Measurements from ENCODE around the gene FGF11. TPM values are rescaled to one million over a fixed set of nuclear protein-coding genes. Genes with fewer than 3 reads are reported as not detected.

The FGF11 gene
- total RNA-seq, 2 donors from 2014 or later, result 2.1 TPM; not detected in 1

GRCh38 chr17:7459961-7460545 is 20.7 kb downstream of the FGF11 start:
- no peak for TF ChIP-seq POLR2A (IDR thresholded peaks at IDR 0.05)
- TF ChIP-seq, protein P1, sequence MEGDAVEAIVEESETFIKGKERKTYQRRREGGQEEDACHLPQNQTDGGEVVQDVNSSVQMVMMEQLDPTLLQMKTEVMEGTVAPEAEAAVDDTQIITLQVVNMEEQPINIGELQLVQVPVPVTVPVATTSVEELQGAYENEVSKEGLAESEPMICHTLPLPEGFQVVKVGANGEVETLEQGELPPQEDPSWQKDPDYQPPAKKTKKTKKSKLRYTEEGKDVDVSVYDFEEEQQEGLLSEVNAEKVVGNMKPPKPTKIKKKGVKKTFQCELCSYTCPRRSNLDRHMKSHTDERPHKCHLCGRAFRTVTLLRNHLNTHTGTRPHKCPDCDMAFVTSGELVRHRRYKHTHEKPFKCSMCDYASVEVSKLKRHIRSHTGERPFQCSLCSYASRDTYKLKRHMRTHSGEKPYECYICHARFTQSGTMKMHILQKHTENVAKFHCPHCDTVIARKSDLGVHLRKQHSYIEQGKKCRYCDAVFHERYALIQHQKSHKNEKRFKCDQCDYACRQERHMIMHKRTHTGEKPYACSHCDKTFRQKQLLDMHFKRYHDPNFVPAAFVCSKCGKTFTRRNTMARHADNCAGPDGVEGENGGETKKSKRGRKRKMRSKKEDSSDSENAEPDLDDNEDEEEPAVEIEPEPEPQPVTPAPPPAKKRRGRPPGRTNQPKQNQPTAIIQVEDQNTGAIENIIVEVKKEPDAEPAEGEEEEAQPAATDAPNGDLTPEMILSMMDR (IDR thresholded peaks at IDR 0.05), result no peak
- H3K36me3 ChIP-seq (replicated peaks in 1 of 2; ENCODE audit: insufficient read depth in 1 of 2, low read depth in 2 of 2), result peaks cover 0 to 7% of the 10 kb centered on the region in 2 donors
- intact Hi-C loops (cut with DNase I), result no loop called here
- WGBS, 2 donors, result 72 to 76% methylated on average over 3 of the region's 3 CpGs
- no peaks in the 10 kb centered on the region for H3K27me3 ChIP-seq
- no peak overlapping the region for H3K27ac ChIP-seq
- DNase-seq (no peak), ATAC-seq (no peak)
- peaks cover 12% of the 10 kb centered on the region for H3K4me1 ChIP-seq
- no peaks in the 10 kb centered on the region for H3K9me3 ChIP-seq
- H3K4me3 ChIP-seq, result no peak overlapping the region

GRCh38 chr17:7460850-7461660 is 21.7 kb downstream of the FGF11 start:
- Histone ChIP-seq H3K9me3 (no peaks in the 10 kb centered on the region), H3K27ac (no peak overlapping the region), H3K36me3 (replicated peaks in 1 of 2; ENCODE audit: insufficient read depth in 1 of 2, low read depth in 2 of 2) (peaks cover 0 to 7% of the 10 kb centered on the region in 2 donors), H3K4me1 (peaks cover 15% of the 10 kb centered on the region), H3K4me3 (no peak overlapping the region), H3K27me3 (no peaks in the 10 kb centered on the region)
- DNase-seq (no peak), ATAC-seq (no peak)
- intact Hi-C loops (cut with DNase I), result no loop called here
- WGBS, 2 donors, result 94 to 96% methylated on average over 7 of the region's 7 CpGs
- TF ChIP-seq, protein P1 (IDR thresholded peaks at IDR 0.05), result no peak
- TF ChIP-seq POLR2A (IDR thresholded peaks at IDR 0.05), result no peak

DNA sequence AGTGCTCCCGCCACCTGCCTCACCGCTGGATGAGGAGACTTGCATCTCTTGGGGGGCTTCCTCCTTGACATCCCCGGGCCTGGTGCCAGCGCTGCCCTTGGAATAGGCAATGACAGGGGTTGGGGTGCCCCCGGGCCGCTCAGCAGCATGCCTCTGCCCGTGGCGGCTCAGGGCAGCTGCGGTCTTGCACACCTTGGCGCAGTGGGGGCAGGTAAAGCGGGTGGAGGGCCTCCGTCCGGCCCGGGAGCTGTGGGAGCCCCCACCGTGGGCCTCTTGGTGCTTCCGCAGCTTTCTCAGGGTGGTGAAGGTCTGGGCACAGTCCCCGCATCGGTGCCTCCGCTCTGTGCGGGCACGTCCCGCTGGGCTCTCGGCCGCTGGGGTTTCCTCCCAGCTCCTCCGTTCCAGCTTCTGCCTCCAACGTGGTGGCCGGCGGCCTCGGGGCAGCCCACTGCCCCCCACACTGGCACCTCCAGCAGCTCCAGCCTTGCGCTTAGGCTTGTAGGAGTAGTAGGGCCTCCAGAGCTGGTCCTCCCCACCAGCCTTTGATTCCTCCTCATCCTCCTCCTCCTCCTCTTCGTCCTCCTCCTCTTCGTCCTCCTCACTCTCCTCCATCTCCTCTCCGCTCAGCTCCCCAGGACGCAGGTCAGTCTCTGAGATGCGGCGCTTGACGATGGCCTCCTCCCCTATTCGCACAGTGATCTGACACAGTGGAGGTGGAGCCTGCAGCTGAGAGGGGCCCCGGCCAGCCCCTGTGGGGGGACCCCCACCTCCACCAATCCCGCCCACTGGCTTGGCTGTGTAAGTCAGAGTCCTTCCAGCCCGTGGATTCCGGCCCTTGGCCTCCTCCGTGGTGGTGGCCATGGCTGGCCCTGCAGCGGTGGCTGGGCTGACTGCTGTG is 23.4 kb downstream of the FGF11 start:
- Histone ChIP-seq H3K27ac (no peak overlapping the region), H3K36me3 (replicated peaks in 1 of 2; ENCODE audit: insufficient read depth in 1 of 2, low read depth in 2 of 2) (peaks cover 0 to 7% of the 10 kb centered on the region in 2 donors), H3K4me1 (peaks cover 19% of the 10 kb centered on the region), H3K27me3 (no peaks in the 10 kb centered on the region), H3K4me3 (no peak overlapping the region), H3K9me3 (no peaks in the 10 kb centered on the region)
- no peak for ATAC-seq
- TF ChIP-seq, protein P1 (IDR thresholded peaks at IDR 0.05), result no peak
- TF ChIP-seq POLR2A (IDR thresholded peaks at IDR 0.05), result no peak
- DNase-seq, result no peak
- 91 to 97% methylated on average over 24 to 31 of the region's 44 CpGs for WGBS, 2 donors
- intact Hi-C loops (cut with DNase I), result no loop called here

- no peaks in the 10 kb centered on the region for H3K9me3 ChIP-seq
- no peaks in the 10 kb centered on the region for H3K27me3 ChIP-seq
- DNase-seq (no peak), ATAC-seq (no peak)
- H3K4me3 ChIP-seq, result no peak overlapping the region
- no peak for TF ChIP-seq POLR2A (IDR thresholded peaks at IDR 0.05)
- TF ChIP-seq, protein P1 (IDR thresholded peaks at IDR 0.05), result no peak
- no peak overlapping the region for H3K27ac ChIP-seq
- H3K4me1 ChIP-seq, result peaks cover 24% of the 10 kb centered on the region
- intact Hi-C loops (cut with DNase I), result no loop called here
- WGBS, 2 donors, result 85 to 90% methylated on average over 8 to 14 of the region's 14 CpGs
- peaks cover 0 to 7% of the 10 kb centered on the region in 2 donors for H3K36me3 ChIP-seq (replicated peaks in 1 of 2; ENCODE audit: insufficient read depth in 1 of 2, low read depth in 2 of 2)
These were observed 24.1 kb downstream of the FGF11 start for GRCh38 chr17:7463372-7463846.

Measured in body of pancreas (tissue), 4 donors.